Measurements from ENCODE around the gene FLRT2. TPM values are rescaled to one million over a fixed set of nuclear protein-coding genes. Genes with fewer than 3 reads are reported as not detected.

FLRT2 gene
- total RNA-seq, 1 experiment from 2014 or later, result 0.07 TPM

DNA sequence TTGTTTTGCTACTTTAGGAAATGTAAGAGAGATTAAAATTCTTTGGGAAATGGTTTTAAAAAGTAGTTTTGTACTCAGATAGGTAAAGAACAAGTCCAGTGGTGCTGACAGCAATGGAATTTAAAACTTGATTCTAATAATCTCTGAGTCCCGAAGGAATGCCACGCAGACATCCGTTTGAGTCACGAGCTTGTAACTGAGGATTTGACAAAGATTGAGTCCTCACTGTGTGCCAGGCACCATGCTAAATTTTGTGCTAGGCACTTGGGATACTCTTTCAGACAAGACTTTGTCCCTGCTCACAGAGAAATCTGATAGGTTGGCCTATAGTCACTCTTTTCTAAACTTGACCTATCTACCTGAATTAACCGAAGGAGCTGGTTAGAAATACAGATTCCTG, 12.7 kb downstream of the FLRT2 start:
- CTCF ChIA-PET, result no interaction called here
- H3K4me3 ChIP-seq (ENCODE audit: low read length), result no peak overlapping the region
- TF ChIP-seq, protein P1, sequence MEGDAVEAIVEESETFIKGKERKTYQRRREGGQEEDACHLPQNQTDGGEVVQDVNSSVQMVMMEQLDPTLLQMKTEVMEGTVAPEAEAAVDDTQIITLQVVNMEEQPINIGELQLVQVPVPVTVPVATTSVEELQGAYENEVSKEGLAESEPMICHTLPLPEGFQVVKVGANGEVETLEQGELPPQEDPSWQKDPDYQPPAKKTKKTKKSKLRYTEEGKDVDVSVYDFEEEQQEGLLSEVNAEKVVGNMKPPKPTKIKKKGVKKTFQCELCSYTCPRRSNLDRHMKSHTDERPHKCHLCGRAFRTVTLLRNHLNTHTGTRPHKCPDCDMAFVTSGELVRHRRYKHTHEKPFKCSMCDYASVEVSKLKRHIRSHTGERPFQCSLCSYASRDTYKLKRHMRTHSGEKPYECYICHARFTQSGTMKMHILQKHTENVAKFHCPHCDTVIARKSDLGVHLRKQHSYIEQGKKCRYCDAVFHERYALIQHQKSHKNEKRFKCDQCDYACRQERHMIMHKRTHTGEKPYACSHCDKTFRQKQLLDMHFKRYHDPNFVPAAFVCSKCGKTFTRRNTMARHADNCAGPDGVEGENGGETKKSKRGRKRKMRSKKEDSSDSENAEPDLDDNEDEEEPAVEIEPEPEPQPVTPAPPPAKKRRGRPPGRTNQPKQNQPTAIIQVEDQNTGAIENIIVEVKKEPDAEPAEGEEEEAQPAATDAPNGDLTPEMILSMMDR (conservative IDR thresholded peaks at IDR 0.05; ENCODE audit: low read depth, low read length), result no peak
- no peak overlapping the region for H3K27ac ChIP-seq (ENCODE audit: low read length)
- H3F3A ChIP-seq (ENCODE audit: low read length, unreplicated experiment), result no peaks in the 10 kb centered on the region
- H3K27me3 ChIP-seq (ENCODE audit: low read length), result no peaks in the 10 kb centered on the region
- no peaks in the 10 kb centered on the region for H3K9me2 ChIP-seq (replicated peaks; ENCODE audit: low read length)
- no peaks in the 10 kb centered on the region for H3K4me1 ChIP-seq (ENCODE audit: insufficient read depth, low read length)
- H4K20me1 ChIP-seq (ENCODE audit: low read length), result no peaks in the 10 kb centered on the region
- no peaks in the 10 kb centered on the region for H3K36me3 ChIP-seq (ENCODE audit: low read depth, low read length)
- no peak overlapping the region for H3K4me2 ChIP-seq (ENCODE audit: low read length)
- BruUV-seq (replicated peaks), result no TSS peak
- no peak for DNase-seq
- no peaks in the 10 kb centered on the region for H3K79me2 ChIP-seq (ENCODE audit: low read length)
- H3K9me3 ChIP-seq (ENCODE audit: low read length), result no peaks in the 10 kb centered on the region
- no peak overlapping the region for H3K9ac ChIP-seq (ENCODE audit: low read length)
- H2AFZ ChIP-seq (ENCODE audit: low read length), result no peak overlapping the region
- ATAC-seq, result no peak
- POLR2A ChIA-PET (ENCODE audit: unreplicated experiment), result no interaction called here
- intact Hi-C loops (cut with micrococcal nuclease), result no loop called here

DNA sequence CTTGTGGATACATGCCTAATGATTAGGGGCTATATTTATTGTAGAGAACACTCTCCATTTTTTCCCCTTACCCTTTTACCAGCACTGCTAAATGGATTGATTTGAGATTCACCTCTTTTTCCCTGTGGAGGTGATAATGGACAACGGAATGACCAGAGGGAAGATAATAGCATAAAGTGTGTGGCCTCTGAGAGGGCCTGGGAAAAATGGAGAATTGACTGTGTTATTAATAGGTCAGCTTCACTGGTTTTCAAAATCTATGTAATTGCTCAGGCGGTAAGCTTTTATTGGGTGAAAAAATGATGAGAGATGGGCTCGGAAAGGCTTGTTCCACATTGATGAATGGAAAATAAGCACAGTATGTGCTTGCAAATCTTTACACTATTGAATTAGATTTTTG, 15.8 kb downstream of the FLRT2 start:
- ATAC-seq, result no peak
- Histone ChIP-seq H3K27me3 (ENCODE audit: low read length) (no peaks in the 10 kb centered on the region), H3K4me3 (ENCODE audit: low read length) (no peak overlapping the region), H3K9me2 (replicated peaks; ENCODE audit: low read length) (no peaks in the 10 kb centered on the region), H3K79me2 (ENCODE audit: low read length) (no peaks in the 10 kb centered on the region), H3K36me3 (ENCODE audit: low read depth, low read length) (no peaks in the 10 kb centered on the region), H3K4me2 (ENCODE audit: low read length) (no peak overlapping the region), H3K4me1 (ENCODE audit: insufficient read depth, low read length) (no peaks in the 10 kb centered on the region), H3F3A (ENCODE audit: low read length, unreplicated experiment) (no peaks in the 10 kb centered on the region), H3K27ac (ENCODE audit: low read length) (no peak overlapping the region), H2AFZ (ENCODE audit: low read length) (no peak overlapping the region), H4K20me1 (ENCODE audit: low read length) (no peaks in the 10 kb centered on the region), H3K9ac (ENCODE audit: low read length) (no peak overlapping the region), H3K9me3 (ENCODE audit: low read length) (0 out of 2 replicates have a peak, but pooled peaks cover 6% of the 10 kb centered on the region)
- CTCF ChIA-PET, result no interaction called here
- DNase-seq, result no peak
- intact Hi-C loops (cut with micrococcal nuclease), result no loop called here
- TF ChIP-seq, protein P1 (conservative IDR thresholded peaks at IDR 0.05; ENCODE audit: low read depth, low read length), result no peak
- no peak for TF ChIP-seq EZH2 (IDR thresholded peaks at IDR 0.05; ENCODE audit: low read length, unreplicated experiment)
- POLR2A ChIA-PET (ENCODE audit: unreplicated experiment), result no interaction called here
- BruUV-seq (replicated peaks), result no TSS peak

DNA sequence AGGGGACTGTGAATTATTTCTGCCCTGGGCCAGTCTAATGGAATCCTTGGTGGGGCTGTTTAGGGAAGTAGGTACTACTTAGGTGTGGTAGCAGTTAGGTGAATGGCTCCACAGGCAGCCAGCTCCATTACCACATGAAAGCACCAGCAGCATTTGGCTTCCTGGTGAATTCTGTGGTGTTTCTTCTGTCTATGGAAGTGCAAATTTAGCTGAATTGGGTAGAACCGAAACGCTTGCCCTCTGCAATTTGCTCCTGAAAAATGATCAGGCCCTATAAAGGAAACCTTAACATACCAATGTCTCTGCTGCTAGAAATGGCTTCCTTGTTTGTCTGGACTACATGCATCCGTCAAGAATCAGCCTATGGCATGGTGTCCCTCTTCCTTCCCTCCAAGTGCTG, 16.4 kb downstream of the FLRT2 start:
- POLR2A ChIA-PET (ENCODE audit: unreplicated experiment), result no interaction called here

More for the DNA sequence above, 16.4 kb downstream of the FLRT2 start:
- Histone ChIP-seq H3K27ac (ENCODE audit: low read length) (no peak overlapping the region), H4K20me1 (ENCODE audit: low read length) (no peaks in the 10 kb centered on the region), H3K4me2 (ENCODE audit: low read length) (no peak overlapping the region), H2AFZ (ENCODE audit: low read length) (no peak overlapping the region), H3K36me3 (ENCODE audit: low read depth, low read length) (no peaks in the 10 kb centered on the region), H3K9me3 (ENCODE audit: low read length) (0 out of 2 replicates have a peak, but pooled peaks cover 6% of the 10 kb centered on the region), H3K9me2 (replicated peaks; ENCODE audit: low read length) (no peaks in the 10 kb centered on the region), H3K9ac (ENCODE audit: low read length) (no peak overlapping the region), H3F3A (ENCODE audit: low read length, unreplicated experiment) (no peaks in the 10 kb centered on the region), H3K4me3 (ENCODE audit: low read length) (no peak overlapping the region), H3K79me2 (ENCODE audit: low read length) (no peaks in the 10 kb centered on the region), H3K4me1 (ENCODE audit: insufficient read depth, low read length) (no peaks in the 10 kb centered on the region), H3K27me3 (ENCODE audit: low read length) (no peaks in the 10 kb centered on the region)
- CTCF ChIA-PET, result no interaction called here
- DNase-seq, result no peak
- TF ChIP-seq, protein P1 (conservative IDR thresholded peaks at IDR 0.05; ENCODE audit: low read depth, low read length), result no peak
- no TSS peak for BruUV-seq (replicated peaks)
- intact Hi-C loops (cut with micrococcal nuclease), result no loop called here
- no peak for ATAC-seq

Measured in PC-3 (cell line).